ENCODE data around the gene UBE2G2.

Gene UBE2G2

DNA sequence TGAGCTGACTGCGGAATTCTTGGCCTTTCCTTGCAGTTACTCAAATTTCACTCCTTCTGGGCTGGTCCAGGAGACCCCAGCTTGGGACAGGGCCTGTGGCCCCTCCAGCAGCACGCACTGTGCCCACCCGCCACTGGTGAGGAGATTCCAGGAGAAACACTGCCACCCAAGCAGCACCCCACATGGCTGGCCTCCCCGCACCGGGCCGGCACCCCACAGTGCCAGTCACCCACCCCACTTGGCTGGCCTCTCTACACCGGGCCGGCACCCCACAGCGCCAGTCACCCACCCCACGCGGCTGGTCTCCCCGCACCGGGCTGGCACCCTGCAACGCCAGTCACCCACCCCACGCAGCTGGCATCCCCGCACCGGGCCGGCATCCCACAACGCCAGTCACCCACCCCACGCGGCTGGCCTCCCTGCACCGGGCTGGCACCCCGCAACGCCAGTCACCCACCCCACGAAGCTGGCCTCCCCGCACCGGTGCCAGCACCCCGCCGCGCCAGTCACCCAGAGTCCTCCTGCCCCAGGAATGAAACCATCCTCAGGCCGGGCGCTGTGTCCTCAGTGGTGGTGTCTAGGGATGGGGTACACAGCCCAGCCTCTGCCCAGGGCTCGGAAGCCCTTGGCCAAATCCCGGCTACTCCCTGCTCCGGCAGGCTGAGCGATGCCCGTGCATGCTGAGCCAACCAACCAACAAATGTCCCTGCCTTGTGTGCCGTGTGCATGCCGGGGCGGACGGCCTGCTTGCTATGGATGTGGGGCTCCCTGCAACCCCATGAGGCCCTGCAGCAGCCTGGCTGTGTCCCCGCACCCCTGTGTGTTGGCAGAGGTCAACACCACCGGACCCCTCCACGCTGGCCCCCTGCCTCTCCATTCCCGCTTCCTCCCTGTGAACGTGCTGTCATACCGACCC is 51.6 kb downstream of the UBE2G2 start:
- no peak for DNase-seq (ENCODE audit: low read depth in 1 of 2, low spot score in 1 of 2)
- Histone ChIP-seq H3K27ac (replicated peaks) (no peak overlapping the region), H3K4me3 (replicated peaks; ENCODE audit: insufficient read depth, low read length) (no peak overlapping the region), H3K27me3 (ENCODE audit: insufficient read depth, poor library complexity, severe bottlenecking) (no peaks in the 10 kb centered on the region)
- TF ChIP-seq, protein P1, sequence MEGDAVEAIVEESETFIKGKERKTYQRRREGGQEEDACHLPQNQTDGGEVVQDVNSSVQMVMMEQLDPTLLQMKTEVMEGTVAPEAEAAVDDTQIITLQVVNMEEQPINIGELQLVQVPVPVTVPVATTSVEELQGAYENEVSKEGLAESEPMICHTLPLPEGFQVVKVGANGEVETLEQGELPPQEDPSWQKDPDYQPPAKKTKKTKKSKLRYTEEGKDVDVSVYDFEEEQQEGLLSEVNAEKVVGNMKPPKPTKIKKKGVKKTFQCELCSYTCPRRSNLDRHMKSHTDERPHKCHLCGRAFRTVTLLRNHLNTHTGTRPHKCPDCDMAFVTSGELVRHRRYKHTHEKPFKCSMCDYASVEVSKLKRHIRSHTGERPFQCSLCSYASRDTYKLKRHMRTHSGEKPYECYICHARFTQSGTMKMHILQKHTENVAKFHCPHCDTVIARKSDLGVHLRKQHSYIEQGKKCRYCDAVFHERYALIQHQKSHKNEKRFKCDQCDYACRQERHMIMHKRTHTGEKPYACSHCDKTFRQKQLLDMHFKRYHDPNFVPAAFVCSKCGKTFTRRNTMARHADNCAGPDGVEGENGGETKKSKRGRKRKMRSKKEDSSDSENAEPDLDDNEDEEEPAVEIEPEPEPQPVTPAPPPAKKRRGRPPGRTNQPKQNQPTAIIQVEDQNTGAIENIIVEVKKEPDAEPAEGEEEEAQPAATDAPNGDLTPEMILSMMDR (IDR thresholded peaks at IDR 0.05; ENCODE audit: insufficient read depth, low read length): no peak
- TF ChIP-seq POLR2AphosphoS5 (IDR thresholded peaks at IDR 0.05; ENCODE audit: low read depth) (no peak), GABPA (IDR thresholded peaks at IDR 0.05; ENCODE audit: low read depth) (no peak), SPI1 (IDR thresholded peaks at IDR 0.05; ENCODE audit: borderline replicate concordance, low read depth) (no peak)
- TF ChIP-seq, protein P2, sequence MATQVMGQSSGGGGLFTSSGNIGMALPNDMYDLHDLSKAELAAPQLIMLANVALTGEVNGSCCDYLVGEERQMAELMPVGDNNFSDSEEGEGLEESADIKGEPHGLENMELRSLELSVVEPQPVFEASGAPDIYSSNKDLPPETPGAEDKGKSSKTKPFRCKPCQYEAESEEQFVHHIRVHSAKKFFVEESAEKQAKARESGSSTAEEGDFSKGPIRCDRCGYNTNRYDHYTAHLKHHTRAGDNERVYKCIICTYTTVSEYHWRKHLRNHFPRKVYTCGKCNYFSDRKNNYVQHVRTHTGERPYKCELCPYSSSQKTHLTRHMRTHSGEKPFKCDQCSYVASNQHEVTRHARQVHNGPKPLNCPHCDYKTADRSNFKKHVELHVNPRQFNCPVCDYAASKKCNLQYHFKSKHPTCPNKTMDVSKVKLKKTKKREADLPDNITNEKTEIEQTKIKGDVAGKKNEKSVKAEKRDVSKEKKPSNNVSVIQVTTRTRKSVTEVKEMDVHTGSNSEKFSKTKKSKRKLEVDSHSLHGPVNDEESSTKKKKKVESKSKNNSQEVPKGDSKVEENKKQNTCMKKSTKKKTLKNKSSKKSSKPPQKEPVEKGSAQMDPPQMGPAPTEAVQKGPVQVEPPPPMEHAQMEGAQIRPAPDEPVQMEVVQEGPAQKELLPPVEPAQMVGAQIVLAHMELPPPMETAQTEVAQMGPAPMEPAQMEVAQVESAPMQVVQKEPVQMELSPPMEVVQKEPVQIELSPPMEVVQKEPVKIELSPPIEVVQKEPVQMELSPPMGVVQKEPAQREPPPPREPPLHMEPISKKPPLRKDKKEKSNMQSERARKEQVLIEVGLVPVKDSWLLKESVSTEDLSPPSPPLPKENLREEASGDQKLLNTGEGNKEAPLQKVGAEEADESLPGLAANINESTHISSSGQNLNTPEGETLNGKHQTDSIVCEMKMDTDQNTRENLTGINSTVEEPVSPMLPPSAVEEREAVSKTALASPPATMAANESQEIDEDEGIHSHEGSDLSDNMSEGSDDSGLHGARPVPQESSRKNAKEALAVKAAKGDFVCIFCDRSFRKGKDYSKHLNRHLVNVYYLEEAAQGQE (IDR thresholded peaks at IDR 0.05; ENCODE audit: insufficient replicate concordance, low read depth): no peak

DNA sequence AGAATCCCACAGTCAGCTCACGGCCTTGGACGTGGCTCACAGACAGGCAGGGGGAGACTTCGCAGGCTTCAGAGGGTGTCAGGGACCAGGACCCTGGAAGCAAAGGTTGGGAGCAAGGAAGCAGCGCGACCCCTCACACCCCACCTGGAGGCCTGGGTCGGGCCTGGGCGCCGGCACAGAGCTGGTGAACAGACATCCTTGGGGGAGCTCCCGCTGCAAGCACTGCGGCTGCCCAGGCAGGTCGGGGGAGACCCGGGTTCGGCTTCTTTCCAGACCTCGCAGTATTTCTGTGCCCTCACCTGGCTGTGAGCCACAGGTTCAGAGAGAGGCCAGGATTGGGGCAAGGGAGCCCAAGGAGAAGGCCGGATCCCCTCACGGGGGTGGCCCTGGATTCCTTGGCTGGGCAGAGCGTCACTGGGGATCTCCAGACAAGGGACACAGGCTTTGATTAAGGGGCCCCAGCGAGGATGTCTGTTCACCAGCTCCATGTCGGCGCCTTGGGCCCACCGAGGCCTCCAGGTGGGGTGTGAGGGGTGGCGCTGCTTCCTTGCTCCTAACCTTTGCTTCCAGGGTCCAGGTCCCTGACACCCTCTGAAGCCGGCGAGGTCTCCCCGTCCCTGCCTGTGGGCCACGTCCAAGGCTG is 52.4 kb downstream of the UBE2G2 start:
- TF ChIP-seq GABPA (IDR thresholded peaks at IDR 0.05; ENCODE audit: low read depth): no peak
- Histone ChIP-seq H3K27me3 (ENCODE audit: insufficient read depth, poor library complexity, severe bottlenecking) (no peaks in the 10 kb centered on the region), H3K27ac (replicated peaks) (no peak overlapping the region), H3K4me3 (replicated peaks; ENCODE audit: insufficient read depth, low read length) (no peak overlapping the region)
- DNase-seq (ENCODE audit: low read depth in 1 of 2, low spot score in 1 of 2): no peak

DNA sequence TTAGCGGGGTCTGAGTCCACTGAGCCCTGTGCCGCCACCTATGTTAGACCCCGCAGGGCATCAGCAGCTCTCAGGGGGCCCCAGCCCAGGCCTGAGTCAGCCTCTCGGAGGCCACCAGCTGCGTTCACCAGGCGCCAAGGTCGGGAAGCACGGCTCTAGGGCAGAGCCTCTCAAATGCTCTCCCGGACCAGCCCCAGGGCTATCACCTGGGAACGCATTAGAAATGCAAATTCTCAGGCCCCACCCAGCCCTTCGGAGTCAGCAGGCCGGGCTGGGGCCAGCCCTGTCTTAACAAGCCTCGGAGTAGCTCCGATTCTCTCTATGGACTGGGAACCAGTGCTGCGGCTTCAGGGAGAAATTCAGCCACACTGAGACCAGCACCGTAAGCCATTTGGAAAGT is 53.0 kb downstream of the UBE2G2 start:
- H3K27ac ChIP-seq (replicated peaks): no peak overlapping the region
- H3K27me3 ChIP-seq (ENCODE audit: insufficient read depth, poor library complexity, severe bottlenecking): no peaks in the 10 kb centered on the region
- H3K4me3 ChIP-seq (replicated peaks; ENCODE audit: insufficient read depth, low read length): no peak overlapping the region
- DNase-seq (ENCODE audit: low read depth in 1 of 2, low spot score in 1 of 2): no peak
- TF ChIP-seq, protein P2 (IDR thresholded peaks at IDR 0.05; ENCODE audit: insufficient replicate concordance, low read depth): no peak
- TF ChIP-seq, protein P1 (IDR thresholded peaks at IDR 0.05; ENCODE audit: insufficient read depth, low read length): no peak
- no peak for TF ChIP-seq SPI1 (IDR thresholded peaks at IDR 0.05; ENCODE audit: borderline replicate concordance, low read depth)
- no peak for TF ChIP-seq POLR2AphosphoS5 (IDR thresholded peaks at IDR 0.05; ENCODE audit: low read depth)
- TF ChIP-seq GABPA (IDR thresholded peaks at IDR 0.05; ENCODE audit: low read depth): no peak

- DNase-seq (ENCODE audit: low read depth in 1 of 2, low spot score in 1 of 2): no peak
- Histone ChIP-seq H3K27me3 (ENCODE audit: insufficient read depth, poor library complexity, severe bottlenecking) (no peaks in the 10 kb centered on the region), H3K4me3 (replicated peaks; ENCODE audit: insufficient read depth, low read length) (no peak overlapping the region), H3K27ac (replicated peaks) (no peak overlapping the region)
- no peak for TF ChIP-seq GABPA (IDR thresholded peaks at IDR 0.05; ENCODE audit: low read depth)
- TF ChIP-seq SPI1 (IDR thresholded peaks at IDR 0.05; ENCODE audit: borderline replicate concordance, low read depth): no peak
- TF ChIP-seq, protein P2 (IDR thresholded peaks at IDR 0.05; ENCODE audit: insufficient replicate concordance, low read depth): no peak
These were observed 59.0 kb downstream of the UBE2G2 start for GRCh38 chr21:44742418-44743153.
